KG1 (cell line): ENCODE measurements around the gene SYNGR1.

Experiments
- DNase-seq: peaks from one replicate; lab custom pipeline; 2025; lab: John Stamatoyannopoulos, UW

The SYNGR1 gene, protein sequence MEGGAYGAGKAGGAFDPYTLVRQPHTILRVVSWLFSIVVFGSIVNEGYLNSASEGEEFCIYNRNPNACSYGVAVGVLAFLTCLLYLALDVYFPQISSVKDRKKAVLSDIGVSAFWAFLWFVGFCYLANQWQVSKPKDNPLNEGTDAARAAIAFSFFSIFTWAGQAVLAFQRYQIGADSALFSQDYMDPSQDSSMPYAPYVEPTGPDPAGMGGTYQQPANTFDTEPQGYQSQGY

DNA sequence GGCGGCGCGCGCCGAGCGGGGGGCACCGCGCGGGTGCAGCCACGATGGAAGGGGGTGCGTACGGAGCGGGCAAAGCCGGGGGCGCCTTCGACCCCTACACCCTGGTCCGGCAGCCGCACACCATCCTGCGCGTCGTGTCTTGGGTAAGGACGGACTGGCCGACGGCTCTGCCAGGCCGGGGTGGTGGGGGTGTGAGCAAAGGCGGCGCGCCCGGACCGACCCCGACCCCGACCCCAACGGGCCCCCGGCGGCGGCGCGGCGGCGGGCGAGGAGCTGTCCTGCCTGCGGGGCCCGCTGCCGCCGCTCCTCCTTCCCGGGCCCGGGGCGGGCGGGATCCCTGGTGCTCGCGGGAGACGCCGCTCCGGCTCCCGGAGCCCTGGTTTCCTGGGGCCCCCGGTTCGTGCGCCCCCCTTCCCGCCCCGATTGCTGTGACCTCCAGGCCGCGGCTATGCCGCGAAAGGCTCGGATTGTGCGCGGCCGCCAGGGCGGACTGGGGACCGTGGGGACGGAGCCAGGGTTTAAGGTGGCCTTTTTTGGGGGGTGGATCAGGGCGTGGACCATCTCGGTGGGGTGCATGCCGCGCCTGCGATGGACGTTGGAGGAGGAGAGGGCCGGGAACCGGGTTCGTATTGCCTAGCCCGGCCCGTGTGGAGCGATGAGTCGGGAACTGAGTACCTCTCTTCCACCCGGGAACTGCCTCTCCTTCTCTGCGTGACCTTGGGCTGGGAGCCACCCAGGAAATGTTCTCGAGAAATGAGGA lies at the start of gene SYNGR1:
TSS of gene SYNGR1 (plus strand) at position 25 of the 760 bp plus-strand sequence. CDS start at position 45, 20 bp downstream.
- no peak for DNase-seq

GRCh38 chr22:39300186-39300830 lies 49.5 kb upstream of the SYNGR1 start:
- no peak for DNase-seq

DNA sequence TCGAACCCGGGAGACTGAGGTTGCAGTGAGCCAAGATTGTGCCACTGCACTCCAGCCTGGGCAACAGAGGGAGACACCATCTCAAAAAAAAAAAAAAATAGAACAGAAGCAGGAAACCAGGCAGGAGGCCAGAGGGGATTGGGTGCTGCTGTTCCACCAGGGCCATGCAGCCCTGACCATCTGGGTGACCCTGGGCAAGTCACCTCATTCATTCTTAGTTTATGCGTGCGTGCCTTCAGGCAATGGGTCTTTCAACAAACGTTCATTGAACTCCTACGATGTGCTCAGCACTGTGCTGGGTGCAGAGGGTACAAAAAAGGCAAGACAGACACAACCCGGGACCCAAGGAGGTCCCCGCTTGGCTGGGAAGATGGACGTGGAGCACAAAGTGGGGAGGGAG lies 48.7 kb upstream of the SYNGR1 start:
- DNase-seq = no peak

DNA sequence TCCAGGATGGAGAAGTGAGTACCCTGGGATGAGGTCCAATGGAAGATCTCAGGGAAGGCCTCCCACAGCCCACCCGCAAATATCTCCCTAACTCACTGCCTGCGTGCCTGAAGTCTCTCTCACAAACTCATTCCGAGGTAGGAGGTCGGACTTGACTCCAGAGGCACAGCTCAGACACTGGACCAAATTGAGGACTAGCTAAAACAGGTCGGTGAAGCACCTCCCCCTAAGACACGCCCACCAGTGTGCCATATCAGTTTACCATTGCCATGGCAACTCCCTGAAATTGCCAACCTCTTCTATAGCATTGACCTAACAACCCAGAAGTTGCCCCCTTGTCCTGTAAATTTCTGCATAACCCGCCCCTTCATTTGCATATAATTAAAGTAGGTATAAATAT lies 47.9 kb upstream of the SYNGR1 start:
- no peak for DNase-seq

GRCh38 chr22:39302431-39302960 lies 47.3 kb upstream of the SYNGR1 start:
- no peak for DNase-seq

DNA sequence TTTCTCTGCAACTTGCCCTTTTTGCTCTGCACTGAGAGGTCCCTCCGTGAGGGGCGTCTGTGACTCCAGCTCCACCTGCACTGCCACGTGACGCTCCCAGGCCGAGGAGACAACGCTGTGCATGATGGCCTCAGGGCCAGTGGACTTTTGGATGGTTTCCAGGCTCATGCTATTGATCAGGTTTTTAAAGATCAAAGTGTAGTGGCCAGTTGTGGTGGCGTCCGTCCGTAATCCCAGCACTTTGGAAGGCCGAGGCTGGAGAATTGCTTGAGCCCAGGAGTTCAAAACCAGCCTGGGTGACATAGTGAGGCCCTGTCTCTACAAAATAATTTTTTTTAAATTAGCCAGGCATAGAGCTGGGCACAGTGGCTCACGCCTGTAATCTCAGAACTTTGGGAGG lies 46.4 kb upstream of the SYNGR1 start:
- DNase-seq = no peak

DNA sequence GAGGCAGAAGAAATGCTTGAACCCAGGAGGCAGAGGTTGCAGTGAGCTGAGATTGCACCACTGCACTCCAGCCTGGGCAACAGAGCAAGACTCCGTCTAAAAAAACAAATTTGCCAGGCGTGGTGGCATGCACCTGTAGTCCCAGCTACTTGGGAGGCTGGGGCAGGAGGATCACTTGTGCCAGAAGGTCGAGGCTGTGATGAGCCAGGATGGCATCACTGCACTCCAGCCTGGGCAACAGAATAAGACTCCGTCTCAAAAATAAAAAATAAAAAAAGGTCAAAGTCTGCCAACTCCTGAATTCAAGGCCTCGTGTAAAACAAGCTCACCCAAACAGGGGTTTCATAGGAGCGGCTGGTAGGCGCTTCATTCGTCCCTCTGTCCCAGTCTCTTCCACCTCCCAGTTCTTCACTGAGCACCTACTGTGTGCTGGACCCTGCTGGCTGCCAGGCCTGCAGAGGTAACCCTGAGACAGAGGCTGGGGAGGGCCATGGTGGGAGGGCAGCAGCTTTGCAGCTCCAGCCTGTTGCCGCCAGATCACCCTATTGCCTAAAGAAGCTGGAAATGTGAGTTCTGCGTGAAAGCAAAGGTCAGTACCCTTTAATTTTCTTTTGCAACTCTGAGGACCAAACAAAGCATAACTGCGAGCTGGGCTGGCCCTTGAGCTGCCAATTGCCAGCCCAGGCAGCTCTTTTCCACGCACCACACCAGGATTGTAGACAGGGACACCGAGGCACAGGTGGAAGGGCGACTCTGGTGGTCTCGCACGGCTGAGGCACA lies 45.7 kb upstream of the SYNGR1 start:
- DNase-seq = no peak

GRCh38 chr22:39306456-39307361 lies 43.1 kb upstream of the SYNGR1 start:
- DNase-seq = no peak

DNA sequence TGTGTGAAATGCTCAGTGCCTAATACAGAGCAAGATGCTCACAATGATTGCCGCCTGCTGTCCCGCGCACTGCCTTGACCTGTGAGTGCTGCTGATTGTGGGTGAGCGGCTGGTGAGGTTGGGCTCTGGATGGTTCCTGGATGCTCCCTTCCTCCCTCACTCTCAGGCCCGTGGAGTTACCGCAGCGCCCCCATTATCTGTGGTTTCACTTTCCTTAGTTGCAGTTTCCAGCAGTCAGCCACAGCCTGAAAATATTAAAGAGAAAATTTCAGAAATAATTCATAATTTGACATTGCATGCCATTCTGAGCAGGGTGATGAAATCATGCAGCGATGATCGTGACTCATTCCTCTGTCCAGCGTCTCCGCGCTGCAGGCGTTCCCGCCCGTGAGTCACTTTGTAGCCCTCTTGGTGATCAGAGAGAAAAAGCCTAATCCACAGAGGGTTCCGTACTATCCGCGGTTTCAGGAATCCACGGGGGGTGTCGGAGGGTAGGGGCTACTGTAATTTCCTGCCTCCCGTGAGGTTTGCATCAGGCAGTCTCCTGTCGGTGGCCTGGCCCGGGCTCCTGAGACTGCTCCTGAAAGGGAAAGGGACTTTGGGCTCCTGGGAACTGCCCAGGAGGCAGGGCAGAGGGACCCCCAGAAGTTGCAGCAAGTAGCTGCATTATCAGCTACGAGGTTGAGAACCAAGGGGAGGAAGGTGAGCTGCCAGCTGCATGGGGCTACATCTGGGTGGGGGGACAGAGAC lies 41.0 kb upstream of the SYNGR1 start:
- DNase-seq = no peak

- no peak for DNase-seq
Measured at GRCh38 chr22:39309364-39309861, 40.4 kb upstream of the SYNGR1 start.

GRCh38 chr22:39309881-39310714 lies 39.7 kb upstream of the SYNGR1 start:
- DNase-seq = no peak

DNA sequence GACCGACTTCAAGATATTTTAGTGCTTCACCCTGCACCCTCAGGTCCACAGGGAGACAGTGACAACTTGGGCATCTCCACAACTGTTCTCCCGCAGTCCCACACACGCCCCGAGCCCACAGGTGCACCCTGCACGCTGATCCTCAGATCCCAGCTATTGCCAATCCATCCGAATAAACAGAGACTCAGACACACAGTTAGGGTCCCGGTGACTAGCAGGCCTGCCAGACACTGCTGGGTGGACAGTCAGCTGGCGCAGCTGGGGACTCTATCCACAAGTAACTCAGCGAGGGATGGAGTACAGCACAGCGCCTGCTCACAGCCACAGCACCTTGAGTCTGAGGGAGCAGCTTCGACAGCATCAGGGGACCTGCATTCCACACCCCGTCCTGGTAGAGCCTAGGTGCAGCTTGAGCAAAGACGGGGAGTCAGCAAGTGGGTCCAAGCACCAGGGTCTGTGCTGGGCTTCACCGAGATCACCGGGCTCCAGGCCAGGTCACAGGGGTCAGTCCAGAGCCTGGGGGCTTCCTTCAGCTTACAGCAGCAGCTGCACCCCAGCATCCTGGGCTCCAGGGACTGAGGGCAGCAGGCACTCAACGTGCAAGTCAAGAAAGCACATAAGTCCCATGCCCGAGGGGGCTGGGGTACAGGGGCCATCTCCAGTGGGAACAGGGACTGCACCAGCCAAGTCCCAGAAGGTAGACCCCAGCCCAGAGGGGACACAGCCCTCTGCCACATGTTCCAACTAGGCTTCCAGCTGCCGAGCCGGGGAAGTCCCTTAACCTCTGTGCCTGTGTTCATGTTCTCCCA lies 38.0 kb upstream of the SYNGR1 start:
- DNase-seq = no peak

- DNase-seq = no peak
Measured at GRCh38 chr22:39312410-39312809, 37.4 kb upstream of the SYNGR1 start.

DNA sequence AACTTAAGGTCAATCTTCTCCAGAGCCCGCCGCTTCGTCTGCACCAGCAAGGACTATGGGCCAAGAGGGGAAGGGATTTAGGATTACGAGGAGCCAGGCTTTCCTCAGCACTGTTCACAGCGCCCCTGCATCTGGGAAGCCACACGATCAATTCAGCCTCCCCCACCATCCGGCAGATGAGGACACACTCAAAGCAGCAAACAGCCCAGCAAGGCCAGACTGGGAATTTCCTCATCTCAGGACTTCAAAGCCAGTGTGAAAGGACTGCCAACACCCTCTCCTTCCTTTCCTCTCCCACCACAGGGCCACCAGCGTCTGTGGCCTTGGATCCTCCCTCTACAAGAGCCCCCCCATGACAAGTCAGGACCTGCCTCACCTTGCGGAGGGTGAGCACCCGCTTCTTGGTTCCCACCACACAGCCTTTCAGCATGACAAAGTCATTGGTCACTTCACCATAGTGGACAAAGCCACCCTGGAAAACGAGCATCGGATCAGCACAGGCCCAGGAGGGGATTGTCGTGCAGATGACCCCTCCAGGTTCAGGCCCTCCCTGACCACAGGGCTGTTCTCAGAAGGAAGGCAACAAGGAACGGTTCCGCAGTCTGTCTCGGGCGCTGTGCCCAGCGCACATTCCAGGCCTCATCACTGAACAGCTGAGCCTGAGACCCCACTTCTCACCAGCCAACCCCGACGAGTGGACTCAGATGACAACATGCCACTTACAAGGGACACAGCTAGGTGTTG lies 36.4 kb upstream of the SYNGR1 start:
- DNase-seq = no peak

GRCh38 chr22:39314251-39314971 lies 35.4 kb upstream of the SYNGR1 start:
- DNase-seq = no peak

- DNase-seq = no peak
Measured at GRCh38 chr22:39315389-39315788, 34.4 kb upstream of the SYNGR1 start.
